Panc1 (cell line): ENCODE results near the gene MYH10.

Source experiments
- CTCF ChIP-seq: fragments of 450-650 bp; IDR thresholded peaks from 2 replicates; pipeline ENCODE4 v1.5.1; 2017; ENCODE audit warnings: mild to moderate bottlenecking
- POLR2AphosphoS5 ChIP-seq: IDR thresholded peaks from 2 replicates; pipeline ENCODE4 v1.6.1; 2012; ENCODE audit warnings: mild to moderate bottlenecking, low read depth, low read length, moderate library complexity
- REST ChIP-seq, 2 experiments: IDR thresholded peaks; 2 replicates each; pipeline ENCODE4 v1.6.1; 2011 to 2012; ENCODE audit warnings: low read depth in 2 of 2, control low read depth in 1 of 2, low read length in 1 of 2, mild to moderate bottlenecking in 1 of 2, moderate library complexity in 1 of 2; ENCODE audit not compliant: insufficient read depth in 1 of 2
- TCF7L2 ChIP-seq: IDR thresholded peaks from 2 replicates; pipeline ENCODE4 v1.6.1; 2011; ENCODE audit warnings: mild to moderate bottlenecking, low read depth, low read length, inconsistent platforms

- no peak for TF ChIP-seq POLR2AphosphoS5
- TF ChIP-seq CTCF = no peak
- no peak for TF ChIP-seq REST (IDR thresholded peaks at IDR 0.05; ENCODE audit: insufficient read depth in 1 of 2, low read depth in 2 of 2, low read length in 1 of 2)
- TF ChIP-seq TCF7L2 = no peak
These were observed 124.4 kb downstream of the MYH10 start for GRCh38 chr17:8506145-8506544.
